Muscle of arm (tissue), 14 donors: ENCODE results near the gene SPATA31C1. TPM values are rescaled to one million over a fixed set of nuclear protein-coding genes. Genes with fewer than 3 reads are reported as not detected.
"Not testable (repeated sequence)": the region's sequence is repeated elsewhere in the genome, so short reads cannot be mapped to it uniquely, and the experiment has no call there.

Experiments
- DNase-seq: peaks from one replicate; pipeline ENCODE4 v3.0.0-alpha.2; 2013
- long read RNA-seq, 11 donors: transcript quantifications; one replicate each; lab custom pipeline, GENCODE V29; 2026
- polyA plus RNA-seq, 12 donors: library from polyadenylated mRNA; unstranded; fragments of 120-200 nt; gene quantifications; one replicate each; pipeline ENCODE4 v1.2.1, GENCODE V29; 2013; ENCODE audit not compliant: insufficient read length in 12 of 12

Gene SPATA31C1
- under 1 TPM in 5 of 12 donors, not detected in 7; 0.07 to 0.70 (median 0.26) TPM for polyA plus RNA-seq
- long read RNA-seq, donor 1 = 0 reads
- long read RNA-seq, donor 2 = 0 reads
- long read RNA-seq, donor 3 = 0 reads
- long read RNA-seq, donor 4 = 0 reads
- long read RNA-seq, donor 5 = 0 reads
- long read RNA-seq, donor 6 = 0 reads
- long read RNA-seq, donor 7 = 0 reads
- long read RNA-seq, donor 8 = 0 reads
- long read RNA-seq, donor 9 = 0 reads
- long read RNA-seq, donor 10 = 0 reads
- long read RNA-seq, donor 11 = 0 reads

- not testable (repeated sequence) for DNase-seq
Measured at GRCh38 chr9:87917662-87918061, at the start of gene SPATA31C1. SPATA31C1 (plus strand) TSS chr9:87917962.

DNA sequence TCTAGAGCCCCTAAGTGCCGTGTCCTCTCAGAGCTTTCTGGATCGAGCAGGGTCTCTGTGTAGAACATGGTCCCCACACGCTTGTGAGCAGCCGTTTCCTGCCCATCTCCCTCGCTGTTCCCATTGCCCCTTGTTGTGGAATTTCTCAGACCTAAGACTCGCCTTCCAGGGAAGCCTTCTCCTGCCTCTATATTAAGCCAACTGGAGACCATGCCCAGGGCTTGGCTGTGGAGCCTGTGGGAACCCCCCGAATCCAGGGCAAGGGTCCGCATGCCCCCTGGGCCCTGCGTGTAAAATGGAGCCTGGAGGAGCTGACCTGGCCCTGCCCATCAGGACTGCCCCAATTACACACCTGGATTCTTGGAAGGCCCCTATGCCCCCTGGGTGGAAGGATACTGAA lies 49.6 kb upstream of the SPATA31C1 start:
- no peak for DNase-seq

DNA sequence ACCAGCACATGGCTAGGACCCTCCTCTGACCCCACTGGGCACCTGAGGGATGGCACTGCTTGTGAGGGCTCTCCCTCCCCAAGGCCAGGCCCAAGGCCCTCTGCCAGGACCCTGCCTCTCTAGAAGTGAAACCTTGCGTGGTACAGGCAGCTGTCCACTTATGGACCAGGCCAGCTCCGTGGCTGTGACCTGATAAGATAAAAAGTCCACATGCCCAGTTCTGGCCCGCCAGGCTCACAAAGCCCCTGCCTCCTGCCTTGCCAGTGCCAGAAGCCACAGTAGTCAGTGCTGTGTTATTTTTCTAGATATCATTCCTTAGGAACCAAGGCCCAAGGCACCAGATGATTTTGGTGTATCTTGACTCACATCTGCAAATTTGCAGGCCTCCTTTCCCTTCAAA lies 49.1 kb upstream of the SPATA31C1 start:
- no peak for DNase-seq

DNA sequence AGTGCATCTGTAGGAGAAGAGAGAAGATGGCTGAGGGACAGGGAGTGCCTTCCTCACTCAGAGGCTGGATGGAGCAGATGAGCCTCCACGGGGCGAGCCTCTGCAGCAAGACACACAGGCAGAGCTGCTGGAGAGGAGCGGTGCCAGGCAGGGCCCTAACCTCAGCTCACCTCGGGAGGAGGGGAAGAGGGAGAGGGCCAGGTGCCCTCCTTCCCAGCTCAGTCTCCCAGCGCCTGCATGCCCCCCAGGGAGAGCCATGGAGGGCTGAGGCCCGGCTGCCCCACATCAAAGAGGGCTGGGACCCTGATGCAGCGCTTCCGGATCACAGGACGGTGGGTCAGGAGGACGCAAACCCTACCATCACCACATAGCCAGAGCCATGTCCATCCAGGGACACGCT lies 48.7 kb upstream of the SPATA31C1 start:
- no peak for DNase-seq

GRCh38 chr9:87871425-87872078 lies 46.2 kb upstream of the SPATA31C1 start:
- no peak for DNase-seq

GRCh38 chr9:87872079-87872624 lies 45.6 kb upstream of the SPATA31C1 start:
- peak; percentile 8 for DNase-seq

DNA sequence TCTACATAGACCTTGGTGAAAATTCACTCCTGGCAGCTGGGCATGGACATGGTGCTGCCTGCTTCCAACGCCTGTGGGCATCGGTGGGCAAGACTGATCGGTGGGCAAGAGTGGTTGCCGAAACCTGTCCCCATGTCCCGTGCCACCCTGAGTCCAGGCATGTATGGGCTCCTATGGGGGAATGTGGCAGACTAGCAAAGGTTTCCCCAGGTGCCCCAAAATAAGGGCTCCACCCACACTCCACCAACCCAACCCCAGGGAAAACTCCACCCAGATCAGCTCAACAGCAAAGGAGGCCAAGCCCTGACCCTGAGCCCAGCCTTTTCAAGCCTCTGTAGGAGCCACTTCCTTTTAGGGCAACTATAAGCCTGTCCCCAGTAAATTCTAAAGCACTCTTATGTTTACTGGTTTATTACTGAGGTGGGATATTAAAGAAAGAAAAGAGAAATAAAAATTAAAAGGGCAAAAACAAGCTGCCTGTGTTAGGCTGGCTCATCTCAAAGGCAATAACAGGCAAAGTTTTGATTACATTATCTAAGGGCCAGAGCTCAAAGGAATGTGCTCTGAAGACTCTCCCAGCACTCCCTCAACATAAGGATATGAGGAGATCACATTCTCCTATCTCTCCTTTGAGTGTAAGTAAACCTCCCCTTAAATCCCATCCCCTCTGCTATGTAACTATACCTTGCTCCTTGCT lies 44.0 kb upstream of the SPATA31C1 start:
- no peak for DNase-seq

- DNase-seq = no peak
Measured at GRCh38 chr9:87874304-87874623, 43.5 kb upstream of the SPATA31C1 start.

DNA sequence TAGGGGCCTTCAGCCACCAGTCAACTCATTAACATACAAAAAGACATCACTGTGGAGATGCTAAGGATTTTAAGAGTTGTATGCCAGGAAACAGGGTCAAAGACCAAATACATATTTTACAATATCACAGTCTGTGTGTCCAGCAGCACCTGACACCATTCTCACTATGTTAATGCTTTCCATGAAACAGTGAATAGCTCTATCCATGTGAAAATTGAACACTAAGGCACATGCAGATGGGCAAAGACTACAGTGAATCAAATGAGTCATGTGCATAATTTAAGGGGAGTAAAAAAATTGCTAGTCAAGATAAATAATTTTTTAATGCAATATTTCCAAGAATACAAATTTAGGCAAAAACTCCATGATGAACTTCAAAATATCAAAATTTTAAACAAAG lies 42.7 kb upstream of the SPATA31C1 start:
- no peak for DNase-seq

GRCh38 chr9:87875831-87876545 lies 41.8 kb upstream of the SPATA31C1 start:
- DNase-seq = peak; percentile 20

GRCh38 chr9:87876708-87877107 lies 41.1 kb upstream of the SPATA31C1 start:
- no peak for DNase-seq

DNA sequence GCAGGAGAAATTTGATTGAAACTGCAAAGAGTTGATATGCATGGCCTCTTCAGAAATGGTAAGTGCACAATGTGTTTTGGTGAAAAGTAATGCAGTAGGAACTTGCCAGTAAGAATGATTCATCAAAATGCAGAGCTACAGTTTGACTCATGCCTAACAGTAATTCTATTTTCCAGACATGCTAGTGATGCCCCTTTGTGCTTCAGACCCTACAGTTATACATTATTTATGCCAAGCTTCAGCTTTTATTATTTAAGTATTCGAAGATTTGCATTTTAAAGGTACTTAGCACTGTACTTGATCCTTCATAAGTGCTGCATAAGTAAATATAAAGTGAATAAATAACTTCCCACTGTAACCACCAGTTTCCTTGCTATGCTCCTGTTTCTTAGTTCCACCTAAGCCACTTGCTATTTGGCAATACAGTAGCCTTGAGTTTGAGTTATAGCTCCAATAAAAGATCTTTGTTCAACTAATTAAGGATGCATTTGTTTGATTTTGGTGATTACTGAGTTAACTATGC lies 38.7 kb upstream of the SPATA31C1 start:
- no peak for DNase-seq

DNA sequence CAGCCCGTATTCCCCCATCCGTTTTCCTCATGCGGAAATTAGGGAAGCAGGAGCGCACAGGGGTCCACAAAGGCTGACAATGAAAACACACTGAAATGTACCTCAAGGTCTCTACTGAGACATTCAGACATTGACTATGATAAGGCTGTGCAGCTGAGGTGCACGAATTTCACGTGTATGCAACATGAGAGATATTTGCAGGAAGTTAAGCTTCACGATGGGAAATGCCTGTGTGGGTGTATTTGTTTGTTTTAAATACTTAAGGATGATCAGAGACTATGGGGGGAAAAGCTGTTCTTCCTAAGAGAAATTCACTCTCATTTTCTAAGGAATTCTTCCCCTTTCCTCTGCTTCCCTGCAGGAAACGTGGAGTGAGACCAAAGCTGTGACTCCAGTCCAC lies 37.6 kb upstream of the SPATA31C1 start:
- no peak for DNase-seq

DNA sequence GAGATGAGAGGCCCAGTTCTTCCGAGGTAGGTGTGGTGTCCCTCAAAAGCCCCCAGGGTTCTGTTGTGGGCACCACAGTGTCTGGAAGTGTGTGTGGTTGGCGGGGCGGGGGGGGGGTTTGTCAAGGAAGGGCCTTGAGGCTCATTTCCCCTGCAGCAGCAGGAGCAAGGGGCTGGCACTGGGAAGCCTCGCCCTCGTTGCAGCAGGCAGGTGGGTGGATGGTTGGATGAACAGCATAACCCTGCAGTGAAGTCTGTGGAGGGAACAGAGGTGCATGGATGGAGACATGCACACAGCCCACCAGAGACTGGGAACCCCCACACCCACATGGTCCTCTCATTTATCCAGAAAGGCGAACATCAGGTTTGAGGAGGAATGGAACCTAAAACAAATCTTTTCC lies 37.1 kb upstream of the SPATA31C1 start:
- no peak for DNase-seq

DNA sequence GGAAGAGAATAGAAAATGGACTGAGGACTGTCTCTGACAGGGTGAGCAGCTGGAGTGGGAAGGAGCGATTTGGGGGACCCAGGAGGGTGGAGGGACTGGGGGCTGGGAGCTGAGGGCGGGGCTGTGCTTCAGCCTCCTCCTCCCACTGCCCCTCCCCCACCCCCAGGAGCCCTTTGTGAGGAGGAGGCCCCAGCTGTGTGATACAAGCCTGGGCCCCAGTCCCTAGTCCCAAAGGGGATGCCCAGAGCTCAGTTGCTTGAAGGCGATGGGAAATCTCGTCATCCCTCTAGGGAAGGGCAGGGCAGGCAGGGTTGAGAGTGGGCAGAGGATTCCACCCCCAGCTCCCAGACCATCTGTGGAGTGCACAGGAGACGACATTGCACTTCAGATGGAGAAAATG lies 35.1 kb upstream of the SPATA31C1 start, which contains the start of gene SPATA31E1:
Gene SPATA31E1 (plus strand): TSS at position 251 of the 400 bp plus-strand sequence. CDS start 15 bp downstream, at position 266.
- DNase-seq = no peak

DNA sequence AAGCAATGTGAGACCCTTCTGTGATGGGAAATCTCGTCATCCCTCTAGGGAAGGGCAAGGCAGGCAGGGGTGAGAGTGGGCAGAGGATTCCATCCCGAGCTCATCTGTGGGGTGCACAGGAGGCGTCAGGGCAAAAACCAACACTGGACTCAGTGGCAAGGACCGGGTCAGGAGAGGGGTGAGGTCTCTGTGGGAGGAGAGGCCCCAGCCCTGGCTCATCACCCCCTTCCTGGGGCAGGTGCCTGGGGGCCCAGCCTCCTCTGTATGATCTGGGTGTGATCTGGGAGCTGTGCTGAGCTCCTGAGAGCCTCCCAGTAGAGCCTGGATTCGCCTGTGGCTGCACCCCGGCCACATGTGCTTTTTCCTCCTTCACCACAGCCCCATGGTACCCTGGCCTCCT lies 34.5 kb upstream of the SPATA31C1 start:
- no peak for DNase-seq

DNA sequence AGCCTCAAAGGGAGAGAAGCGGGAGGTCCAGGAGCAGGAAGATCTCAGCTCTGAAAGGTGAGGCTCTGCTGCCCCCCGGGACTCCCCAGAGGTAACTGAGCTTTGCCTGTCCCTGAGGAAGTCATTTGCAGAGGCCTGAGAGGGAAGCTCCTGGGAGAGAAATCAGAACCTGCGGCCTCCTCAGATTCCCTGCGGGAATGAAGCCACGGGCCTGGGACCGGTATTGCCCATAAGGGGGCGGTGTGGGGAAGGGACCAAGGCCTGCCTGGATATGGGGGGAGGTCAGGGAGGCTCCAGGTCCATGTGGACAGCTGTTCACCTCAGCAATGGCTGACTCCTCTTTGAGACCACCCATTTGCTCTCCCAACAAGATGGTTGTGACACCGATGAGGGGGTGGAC lies 33.8 kb upstream of the SPATA31C1 start:
- no peak for DNase-seq

DNA sequence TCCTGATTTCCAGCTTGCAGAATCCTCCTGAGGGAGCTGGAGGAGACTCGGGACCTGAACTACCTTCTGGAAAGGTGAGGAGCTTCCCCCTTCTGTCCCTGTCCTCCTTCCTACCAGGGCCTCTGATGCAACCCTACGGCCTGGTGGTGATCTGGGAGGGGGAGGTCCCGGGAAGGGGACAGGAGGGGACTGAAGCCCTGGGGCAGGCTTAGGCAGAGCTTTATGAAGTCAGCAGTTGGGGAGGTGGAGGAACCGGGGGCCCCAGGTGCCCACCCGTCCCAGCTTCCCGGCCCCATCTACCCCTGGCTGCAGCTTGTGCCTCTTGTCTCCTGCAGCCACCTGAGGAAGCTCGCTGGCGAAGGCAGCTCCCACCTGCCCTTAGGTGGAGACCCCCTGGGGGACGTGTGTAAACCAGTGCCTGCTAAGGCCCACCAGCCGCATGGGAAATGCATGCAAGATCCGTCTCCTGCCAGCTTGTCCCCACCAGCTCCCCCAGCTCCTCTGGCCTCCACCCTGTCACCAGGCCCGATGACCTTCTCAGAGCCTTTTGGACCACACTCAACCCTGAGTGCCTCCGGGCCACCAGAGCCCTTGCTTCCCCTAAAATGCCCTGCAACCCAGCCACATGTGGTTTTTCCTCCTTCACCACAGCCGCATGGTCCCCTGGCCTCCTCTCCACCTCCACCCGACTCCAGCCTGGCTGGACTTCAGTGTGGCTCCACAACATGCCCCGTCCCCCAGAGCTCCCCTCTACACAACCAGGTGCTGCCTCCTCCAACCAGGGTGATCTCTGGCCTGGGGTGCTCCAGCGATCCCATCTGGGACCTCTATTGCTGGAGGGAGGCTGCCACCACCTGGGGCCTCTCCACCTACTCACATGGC lies 32.9 kb upstream of the SPATA31C1 start:
- DNase-seq = no peak

DNA sequence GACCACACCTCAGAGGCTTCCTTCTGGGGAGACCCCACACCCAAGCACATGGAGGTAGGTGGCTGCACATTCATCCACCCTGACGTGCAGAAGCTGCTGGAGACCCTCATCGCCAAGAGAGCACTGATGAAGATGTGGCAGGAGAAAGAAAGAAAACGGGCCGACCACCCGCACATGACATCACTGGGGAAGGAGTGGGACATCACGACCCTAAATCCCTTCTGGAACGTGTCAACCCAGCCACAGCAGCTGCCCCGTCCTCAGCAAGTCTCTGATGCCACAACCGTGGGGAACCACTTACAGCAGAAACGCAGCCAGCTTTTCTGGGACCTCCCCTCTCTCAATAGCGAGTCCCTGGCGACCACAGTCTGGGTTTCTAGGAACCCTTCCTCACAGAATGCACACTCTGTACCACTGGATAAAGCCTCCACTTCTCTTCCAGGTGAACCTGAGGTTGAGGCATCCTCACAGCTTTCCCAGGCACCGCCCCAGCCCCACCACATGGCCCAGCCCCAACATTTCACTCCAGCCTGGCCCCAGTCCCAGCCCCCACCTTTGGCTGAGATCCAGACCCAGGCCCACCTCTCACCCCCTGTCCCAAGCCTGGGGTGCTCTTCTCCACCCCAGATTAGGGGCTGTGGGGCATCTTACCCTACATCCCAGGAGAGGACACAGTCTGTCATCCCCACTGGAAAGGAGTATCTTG lies 32.1 kb upstream of the SPATA31C1 start:
- no peak for DNase-seq
